HG02973 (cell line): Measurements from ENCODE around the gene DNAJC12.
"Not testable (repeated sequence)": the region's sequence is repeated elsewhere in the genome, so short reads cannot be mapped to it uniquely, and the experiment has no call there.

Experiments used
- ATAC-seq: cut with Tn5 transposase; IDR thresholded peaks from one replicate; pipeline ENCODE4 v1.9.1; 2021; ENCODE audit warnings: moderate library complexity; ENCODE audit not compliant: unreplicated experiment

Gene DNAJC12

DNA sequence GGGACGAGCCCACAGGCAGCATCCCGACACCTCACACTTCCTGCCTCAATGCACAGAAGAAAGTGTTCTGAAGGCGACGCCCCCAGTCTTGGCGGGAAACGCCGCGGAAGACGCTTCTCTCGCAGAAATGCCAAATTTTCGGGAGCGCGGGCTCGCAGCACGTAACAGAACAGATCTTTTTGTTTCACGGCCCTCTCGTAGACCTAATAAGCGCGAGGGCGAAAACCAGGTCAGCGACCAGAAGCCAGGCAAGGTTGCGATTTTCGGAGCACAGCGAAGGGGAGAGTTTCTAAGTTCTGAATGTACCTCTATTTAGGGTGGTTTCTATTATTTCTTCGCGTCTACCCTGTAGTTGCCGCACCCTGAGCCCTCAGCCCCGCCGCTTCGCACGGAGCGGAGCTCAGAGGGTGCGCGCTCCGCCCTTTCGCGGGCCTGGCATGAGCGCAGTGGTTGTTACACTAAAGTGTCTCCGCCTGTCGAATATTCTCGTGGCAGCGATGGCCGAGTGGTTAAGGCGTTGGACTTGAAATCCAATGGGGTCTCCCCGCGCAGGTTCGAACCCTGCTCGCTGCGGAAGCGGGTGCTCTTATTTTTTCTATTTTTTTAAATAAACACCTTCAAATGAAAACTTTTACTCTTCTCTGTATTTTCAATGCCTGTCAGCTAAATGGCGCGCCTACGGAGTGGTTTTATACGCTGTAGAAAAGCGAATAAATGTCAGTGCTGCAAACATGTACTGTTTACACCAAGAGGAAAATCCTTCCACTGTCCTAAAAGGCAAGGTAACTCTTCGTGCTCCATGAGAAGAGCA, 73.8 kb downstream of the DNAJC12 start:
- peak; percentile 85 for ATAC-seq

DNA sequence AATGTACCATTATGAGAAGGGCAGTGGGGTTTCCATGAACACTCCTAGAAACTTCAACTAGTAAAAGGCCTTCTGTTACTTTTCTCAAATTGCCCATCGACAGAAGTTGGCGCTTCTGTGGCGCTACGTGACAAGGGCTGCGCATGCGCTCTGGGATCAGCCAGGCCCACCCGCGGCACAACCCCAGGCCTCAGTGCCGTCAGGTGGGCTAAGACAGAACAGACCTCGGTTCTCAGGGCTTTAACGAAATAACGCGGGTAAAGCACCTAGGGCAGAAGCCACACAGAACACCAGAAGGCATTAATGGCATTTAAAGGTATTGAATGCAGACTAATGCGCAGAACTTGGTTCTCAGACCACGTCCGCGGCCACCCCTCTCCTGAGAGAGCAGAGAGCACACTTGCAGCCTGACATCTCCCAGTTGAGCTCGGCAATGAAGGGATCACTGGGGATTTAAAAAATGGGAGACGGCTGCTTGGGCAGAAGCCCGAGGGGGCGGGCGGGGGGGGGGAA, 74.4 kb downstream of the DNAJC12 start:
- peak; percentile 30 for ATAC-seq

DNA sequence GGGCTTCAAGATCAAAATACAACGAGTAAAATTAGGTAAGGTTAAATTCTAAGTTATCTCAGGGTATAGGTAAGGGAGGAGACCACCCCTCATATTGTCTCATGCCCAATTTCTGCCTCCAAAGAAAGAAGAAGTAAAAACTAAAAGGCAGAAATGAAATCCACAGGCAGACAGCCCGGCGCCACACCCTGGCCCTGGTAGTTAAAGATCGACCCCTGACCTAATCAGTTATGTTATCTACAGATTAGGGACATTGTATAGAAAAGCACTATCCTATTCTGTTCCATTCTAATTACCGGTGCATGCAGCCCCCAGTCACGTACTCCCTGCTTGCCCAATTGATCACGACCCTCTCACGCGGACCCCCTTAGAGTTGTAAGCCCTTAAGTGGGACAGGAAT, 75.4 kb downstream of the DNAJC12 start:
- not testable (repeated sequence) for ATAC-seq

DNA sequence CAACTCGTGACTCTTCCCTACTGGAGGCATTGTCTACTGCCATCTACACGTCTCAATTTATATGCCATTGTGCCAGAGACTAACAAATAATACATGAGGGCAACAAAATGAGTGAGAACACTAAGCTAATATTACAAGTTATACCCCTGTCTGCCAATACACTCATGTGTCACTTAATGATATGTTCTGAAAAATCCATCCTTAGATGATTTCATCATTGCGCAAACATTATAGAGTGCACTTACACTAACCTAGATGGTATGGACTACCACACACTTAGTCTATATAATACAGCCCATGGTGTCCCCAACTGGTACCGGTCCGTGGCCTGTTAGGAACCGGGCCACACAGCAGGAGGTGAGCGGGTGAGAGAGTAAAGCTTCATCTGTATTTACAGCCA, 77.7 kb downstream of the DNAJC12 start:
- ATAC-seq: no peak
